ENCODE results near the gene USF1.

The USF1 gene

DNA sequence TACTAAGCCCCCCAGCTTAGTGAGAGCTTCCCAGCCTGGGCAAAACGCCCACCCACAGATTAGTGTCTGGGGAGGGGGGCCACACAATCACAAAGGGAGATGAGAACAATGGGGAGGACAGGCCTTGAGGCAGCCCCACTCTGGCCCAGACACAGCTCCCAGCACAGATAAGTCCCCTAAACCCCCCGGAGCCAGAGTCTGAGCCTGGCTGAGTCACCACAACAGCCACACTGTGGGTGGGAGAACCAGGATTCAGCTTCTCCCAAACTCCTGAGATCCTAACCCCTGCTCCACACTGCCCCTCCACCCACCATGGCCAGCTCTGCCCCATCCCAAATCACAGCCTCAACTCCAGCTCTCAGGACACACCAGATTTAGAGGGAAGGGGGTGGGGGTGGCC is 39.4 kb upstream of the USF1 start:
- Histone ChIP-seq H3K23ac (ENCODE audit: low read length) (no peak overlapping the region), H3K79me2 (ENCODE audit: control insufficient read depth, insufficient read depth, low read length) (no peaks in the 10 kb centered on the region), H3K79me1 (ENCODE audit: low read length) (no peaks in the 10 kb centered on the region), H3K36me3 (ENCODE audit: control insufficient read depth, insufficient read depth, low read length) (no peaks in the 10 kb centered on the region), H2AK5ac (ENCODE audit: low read length) (no peak overlapping the region), H3K27ac (ENCODE audit: low read depth, low read length) (no peak overlapping the region), H3K4me2 (ENCODE audit: low read length) (no peak overlapping the region), H4K5ac (ENCODE audit: low read length) (no peak overlapping the region), H3K4me1 (ENCODE audit: control insufficient read depth, low read depth, low read length) (peaks cover 8% of the 10 kb centered on the region), H2BK5ac (ENCODE audit: low read length) (no peak overlapping the region), H3K4me3 (ENCODE audit: low read length) (no peak overlapping the region), H3K18ac (ENCODE audit: low read length) (no peak overlapping the region), H2BK120ac (ENCODE audit: low read depth, low read length) (no peak overlapping the region), H3K56ac (ENCODE audit: low read length) (peak overlapping the region; percentile 65), H4K8ac (ENCODE audit: low read depth, low read length) (no peak overlapping the region), H3K4ac (ENCODE audit: low read depth, low read length) (no peak overlapping the region), H3K9ac (ENCODE audit: low read length) (no peak overlapping the region), H3K27me3 (ENCODE audit: insufficient read depth, low read length, poor library complexity) (no peaks in the 10 kb centered on the region), H2BK15ac (replicated peaks; ENCODE audit: low read depth) (no peak overlapping the region)
- peak; percentile 64 for DNase-seq
- no CpG with 5 or more reads among the region's 2 CpGs for WGBS (ENCODE audit: extremely low coverage, insufficient coverage, low lambda C conversion rate)

DNA sequence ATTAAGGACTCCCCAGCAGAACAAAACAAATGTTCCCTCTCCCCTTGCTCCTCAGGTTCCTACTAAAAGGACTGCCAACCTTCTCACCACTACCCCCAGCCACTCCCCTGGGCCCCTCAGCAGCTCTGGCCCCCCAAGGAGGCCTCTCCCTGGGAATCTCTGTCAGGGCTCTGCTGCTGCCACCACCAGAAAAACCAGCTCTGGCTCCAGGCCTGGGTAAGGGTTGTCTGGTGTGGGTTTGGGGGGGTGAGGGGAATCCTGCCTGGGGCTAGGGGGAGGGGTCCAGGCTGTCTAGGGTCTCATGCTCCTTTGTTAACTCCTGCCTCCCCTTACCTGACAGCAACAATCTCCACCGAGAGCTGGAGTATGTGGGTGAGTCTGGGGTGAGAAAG is 38.8 kb upstream of the USF1 start:
- Histone ChIP-seq H3K4ac (ENCODE audit: low read depth, low read length) (no peak overlapping the region), H3K4me3 (ENCODE audit: low read length) (no peak overlapping the region), H2AK5ac (ENCODE audit: low read length) (no peak overlapping the region), H3K79me2 (ENCODE audit: control insufficient read depth, insufficient read depth, low read length) (no peaks in the 10 kb centered on the region), H3K79me1 (ENCODE audit: low read length) (no peaks in the 10 kb centered on the region), H2BK5ac (ENCODE audit: low read length) (no peak overlapping the region), H3K27ac (ENCODE audit: low read depth, low read length) (peak overlapping the region; percentile 50), H3K4me1 (ENCODE audit: control insufficient read depth, low read depth, low read length) (peaks cover 8% of the 10 kb centered on the region), H3K9ac (ENCODE audit: low read length) (no peak overlapping the region), H3K4me2 (ENCODE audit: low read length) (no peak overlapping the region), H2BK15ac (replicated peaks; ENCODE audit: low read depth) (no peak overlapping the region), H3K36me3 (ENCODE audit: control insufficient read depth, insufficient read depth, low read length) (no peaks in the 10 kb centered on the region), H4K5ac (ENCODE audit: low read length) (no peak overlapping the region), H3K23ac (ENCODE audit: low read length) (no peak overlapping the region), H4K8ac (ENCODE audit: low read depth, low read length) (no peak overlapping the region), H2BK120ac (ENCODE audit: low read depth, low read length) (no peak overlapping the region), H3K27me3 (ENCODE audit: insufficient read depth, low read length, poor library complexity) (no peaks in the 10 kb centered on the region), H3K18ac (ENCODE audit: low read length) (no peak overlapping the region), H3K56ac (ENCODE audit: low read length) (peak overlapping the region; percentile 62)
- no CpG with 5 or more reads among the region's 1 CpG for WGBS (ENCODE audit: extremely low coverage, insufficient coverage, low lambda C conversion rate)
- no peak for DNase-seq

DNA sequence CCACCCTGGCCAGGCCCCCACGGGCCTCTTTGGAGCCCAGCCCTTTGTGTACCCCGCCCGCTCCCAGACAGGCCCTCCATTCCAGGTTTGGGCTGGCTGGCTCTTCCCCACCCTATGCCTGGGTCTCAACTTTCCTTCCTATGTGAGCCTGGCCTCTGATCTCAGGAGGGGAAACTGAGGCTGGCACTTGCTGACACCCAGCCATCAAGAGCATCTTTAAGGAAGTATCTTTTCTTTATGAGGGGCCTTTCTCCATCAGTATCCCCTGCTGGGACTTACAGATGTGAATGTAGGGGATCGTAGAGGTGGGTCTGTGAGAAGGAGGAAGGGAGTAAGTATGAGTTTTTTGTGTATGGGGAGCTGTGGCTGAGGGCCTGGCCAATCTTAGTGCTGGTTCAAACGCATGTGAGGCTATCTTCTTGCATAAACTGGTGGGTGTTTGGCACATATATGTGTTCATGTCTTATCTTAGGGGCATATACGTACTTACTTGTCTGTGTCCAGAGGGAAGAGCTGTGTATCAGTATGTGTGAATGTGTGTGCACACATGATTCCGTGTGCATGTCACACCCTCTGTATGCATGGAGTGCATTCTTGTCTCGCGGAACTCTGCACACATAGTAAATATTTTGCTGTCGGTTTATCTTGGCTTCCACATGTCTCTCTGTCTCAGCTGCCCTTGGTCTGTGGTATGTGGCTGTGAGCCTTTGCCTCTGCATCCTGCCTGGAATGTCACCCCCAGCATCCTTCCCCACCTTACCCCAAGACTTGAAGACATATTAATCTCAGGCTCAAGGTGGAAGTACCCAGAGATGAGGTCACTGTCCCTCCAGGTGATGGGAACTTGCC is 38.2 kb upstream of the USF1 start:
- no peaks in the 10 kb centered on the region for H3K79me2 ChIP-seq (ENCODE audit: control insufficient read depth, insufficient read depth, low read length)
- DNase-seq: peak; percentile 50
- H3K79me1 ChIP-seq (ENCODE audit: low read length): no peaks in the 10 kb centered on the region
- peaks cover 8% of the 10 kb centered on the region for H3K4me1 ChIP-seq (ENCODE audit: control insufficient read depth, low read depth, low read length)
- no peak overlapping the region for H2BK15ac ChIP-seq (replicated peaks; ENCODE audit: low read depth)
- H3K4me2 ChIP-seq (ENCODE audit: low read length): no peak overlapping the region
- no peak overlapping the region for H3K27ac ChIP-seq (ENCODE audit: low read depth, low read length)
- no peak overlapping the region for H3K4me3 ChIP-seq (ENCODE audit: low read length)
- H4K8ac ChIP-seq (ENCODE audit: low read depth, low read length): no peak overlapping the region
- H3K4ac ChIP-seq (ENCODE audit: low read depth, low read length): no peak overlapping the region
- no peak overlapping the region for H2BK120ac ChIP-seq (ENCODE audit: low read depth, low read length)
- no peak overlapping the region for H3K23ac ChIP-seq (ENCODE audit: low read length)
- H3K18ac ChIP-seq (ENCODE audit: low read length): no peak overlapping the region
- no peaks in the 10 kb centered on the region for H3K27me3 ChIP-seq (ENCODE audit: insufficient read depth, low read length, poor library complexity)
- peak overlapping the region; percentile 17 for H2AK5ac ChIP-seq (ENCODE audit: low read length)
- no peak overlapping the region for H3K9ac ChIP-seq (ENCODE audit: low read length)
- WGBS (ENCODE audit: extremely low coverage, insufficient coverage, low lambda C conversion rate): no CpG with 5 or more reads among the region's 10 CpGs
- H4K5ac ChIP-seq (ENCODE audit: low read length): no peak overlapping the region
- no peak overlapping the region for H2BK5ac ChIP-seq (ENCODE audit: low read length)
- no peak overlapping the region for H3K56ac ChIP-seq (ENCODE audit: low read length)
- H3K36me3 ChIP-seq (ENCODE audit: control insufficient read depth, insufficient read depth, low read length): no peaks in the 10 kb centered on the region

DNA sequence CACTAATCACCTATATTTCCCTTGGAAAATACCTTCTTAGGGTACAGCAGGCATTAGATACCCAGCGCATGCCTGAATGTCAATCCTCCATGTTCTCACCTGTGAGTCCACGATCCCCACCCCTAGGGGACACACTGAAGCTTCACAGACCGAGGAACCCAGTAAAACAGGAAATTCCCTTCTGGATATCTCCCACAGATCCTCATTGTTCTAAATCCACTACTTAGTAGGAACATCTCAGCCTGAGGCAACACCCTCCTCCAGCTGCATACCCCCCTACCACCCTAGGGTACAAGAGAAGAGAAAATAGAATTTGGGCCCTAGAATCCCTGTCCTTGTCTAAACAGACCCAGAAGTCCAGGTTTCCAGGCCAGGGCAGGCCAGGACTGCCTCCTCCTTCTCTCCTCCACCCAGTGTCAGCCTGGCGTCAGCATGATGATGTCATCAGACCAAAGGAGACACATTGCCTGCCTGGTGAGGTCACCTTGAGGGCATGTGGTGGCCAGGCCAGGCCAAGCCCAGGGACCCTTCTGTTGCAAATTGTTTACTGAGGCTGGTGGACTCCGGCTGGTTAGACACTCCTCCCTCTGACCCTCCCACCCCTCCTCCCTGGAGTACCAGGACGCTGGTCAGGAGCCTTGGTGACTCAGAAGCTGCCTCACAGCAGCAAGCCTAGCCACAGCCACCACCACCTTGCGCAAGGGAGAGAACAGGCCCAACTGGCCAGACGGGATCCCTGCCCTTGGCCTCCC is 37.4 kb upstream of the USF1 start:
- H3K79me1 ChIP-seq (ENCODE audit: low read length): no peaks in the 10 kb centered on the region
- no peaks in the 10 kb centered on the region for H3K79me2 ChIP-seq (ENCODE audit: control insufficient read depth, insufficient read depth, low read length)
- H3K18ac ChIP-seq (ENCODE audit: low read length): no peak overlapping the region
- no peak overlapping the region for H3K27ac ChIP-seq (ENCODE audit: low read depth, low read length)
- H3K4me2 ChIP-seq (ENCODE audit: low read length): no peak overlapping the region
- no peak overlapping the region for H3K4ac ChIP-seq (ENCODE audit: low read depth, low read length)
- H3K23ac ChIP-seq (ENCODE audit: low read length): no peak overlapping the region
- no peak overlapping the region for H3K4me3 ChIP-seq (ENCODE audit: low read length)
- peaks cover 8% of the 10 kb centered on the region for H3K4me1 ChIP-seq (ENCODE audit: control insufficient read depth, low read depth, low read length)
- WGBS (ENCODE audit: extremely low coverage, insufficient coverage, low lambda C conversion rate): no CpG with 5 or more reads among the region's 8 CpGs
- DNase-seq: peak; percentile 93
- H4K5ac ChIP-seq (ENCODE audit: low read length): no peak overlapping the region
- no peak overlapping the region for H3K9ac ChIP-seq (ENCODE audit: low read length)
- H3K56ac ChIP-seq (ENCODE audit: low read length): peak overlapping the region; percentile 27
- H3K27me3 ChIP-seq (ENCODE audit: insufficient read depth, low read length, poor library complexity): no peaks in the 10 kb centered on the region
- H3K36me3 ChIP-seq (ENCODE audit: control insufficient read depth, insufficient read depth, low read length): no peaks in the 10 kb centered on the region
- no peak overlapping the region for H2BK5ac ChIP-seq (ENCODE audit: low read length)
- no peak overlapping the region for H2BK15ac ChIP-seq (replicated peaks; ENCODE audit: low read depth)
- no peak overlapping the region for H2AK5ac ChIP-seq (ENCODE audit: low read length)
- H2BK120ac ChIP-seq (ENCODE audit: low read depth, low read length): no peak overlapping the region
- no peak overlapping the region for H4K8ac ChIP-seq (ENCODE audit: low read depth, low read length)

DNA sequence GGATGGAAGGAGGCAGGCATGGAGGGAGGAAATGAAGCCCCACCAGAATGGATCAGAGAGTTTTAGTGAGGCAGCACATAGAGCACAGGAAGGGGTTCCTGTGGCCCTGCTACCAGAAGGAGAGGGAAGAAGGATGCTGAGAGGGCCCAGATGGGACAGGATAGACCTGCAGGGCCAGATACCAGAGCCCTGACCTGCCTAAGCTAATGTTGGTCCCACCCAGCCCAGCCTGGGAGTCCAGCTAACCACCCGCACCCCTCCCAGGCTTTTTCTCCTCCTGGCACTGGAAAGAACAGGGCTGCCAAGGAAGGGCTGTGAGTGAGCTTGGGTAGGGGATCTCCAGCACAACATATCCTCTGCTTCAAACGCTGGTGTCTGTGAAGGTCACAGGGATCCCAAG is 36.7 kb upstream of the USF1 start:
- Histone ChIP-seq H3K18ac (ENCODE audit: low read length) (no peak overlapping the region), H3K4me2 (ENCODE audit: low read length) (no peak overlapping the region), H3K27ac (ENCODE audit: low read depth, low read length) (no peak overlapping the region), H2BK15ac (replicated peaks; ENCODE audit: low read depth) (no peak overlapping the region), H3K36me3 (ENCODE audit: control insufficient read depth, insufficient read depth, low read length) (no peaks in the 10 kb centered on the region), H4K5ac (ENCODE audit: low read length) (no peak overlapping the region), H3K23ac (ENCODE audit: low read length) (no peak overlapping the region), H2BK5ac (ENCODE audit: low read length) (no peak overlapping the region), H4K8ac (ENCODE audit: low read depth, low read length) (no peak overlapping the region), H3K79me2 (ENCODE audit: control insufficient read depth, insufficient read depth, low read length) (no peaks in the 10 kb centered on the region), H3K4ac (ENCODE audit: low read depth, low read length) (no peak overlapping the region), H3K9ac (ENCODE audit: low read length) (no peak overlapping the region), H2AK5ac (ENCODE audit: low read length) (no peak overlapping the region), H3K4me3 (ENCODE audit: low read length) (no peak overlapping the region), H3K27me3 (ENCODE audit: insufficient read depth, low read length, poor library complexity) (no peaks in the 10 kb centered on the region), H3K4me1 (ENCODE audit: control insufficient read depth, low read depth, low read length) (peaks cover 8% of the 10 kb centered on the region), H2BK120ac (ENCODE audit: low read depth, low read length) (no peak overlapping the region), H3K56ac (ENCODE audit: low read length) (no peak overlapping the region), H3K79me1 (ENCODE audit: low read length) (no peaks in the 10 kb centered on the region)
- WGBS (ENCODE audit: extremely low coverage, insufficient coverage, low lambda C conversion rate): no CpG with 5 or more reads among the region's 2 CpGs
- DNase-seq: no peak
